Measurements from ENCODE around the gene ANO1. TPM values are rescaled to one million over a fixed set of nuclear protein-coding genes. Genes with fewer than 3 reads are reported as not detected.
A peak's percentile ranks its signal among the peaks of the same experiment; 100 is the strongest.

The ANO1 gene
- polyA plus RNA-seq, 2 of the 4 experiments (the other 2 are of a cell fraction), result 0.27 to 0.44 TPM

- TF ChIP-seq REST (IDR thresholded peaks at IDR 0.05) (no peak), ZFP36 (IDR thresholded peaks at IDR 0.05; ENCODE audit: borderline replicate concordance, partially characterized antibody) (no peak), E2F6 (IDR thresholded peaks at IDR 0.05; ENCODE audit: borderline replicate concordance, low read depth) (peak; percentile 56; the same call in 1 of the 2 replicates), GATA3 (IDR thresholded peaks at IDR 0.05; ENCODE audit: borderline replicate concordance) (peak; percentile 61; the same call in 1 of the 2 replicates), JUNB (IDR thresholded peaks at IDR 0.05) (no peak), HOXA7 (CRISPR knock-in tag; IDR thresholded peaks at IDR 0.05) (no peak), PHF8 (IDR thresholded peaks at IDR 0.05; ENCODE audit: borderline replicate concordance, low read depth) (no peak), KDM5A (IDR thresholded peaks at IDR 0.05) (no peak), ZSCAN20 (CRISPR knock-in tag; IDR thresholded peaks at IDR 0.05) (no peak), RFX5 (IDR thresholded peaks at IDR 0.05) (no peak), MAZ (IDR thresholded peaks at IDR 0.05; ENCODE audit: borderline replicate concordance, low read depth, low read length) (no peak), RAD21 (conservative IDR thresholded peaks at IDR 0.05 in 1 of 2, IDR thresholded peaks at IDR 0.05 in 1 of 2) (no peak), CEBPB (IDR thresholded peaks at IDR 0.05) (no peak), CBX8 (IDR thresholded peaks at IDR 0.05) (no peak), HES2 (IDR thresholded peaks at IDR 0.05) (no peak), FOSL2 (IDR thresholded peaks at IDR 0.05) (0 out of 2 replicates have a peak, but pooled peaks have one; percentile 11), FOSL2 (CRISPR knock-in tag; IDR thresholded peaks at IDR 0.05) (peak; percentile 80), HEYL (CRISPR knock-in tag; IDR thresholded peaks at IDR 0.05) (no peak)
Observed at GRCh38 chr11:70159627-70160570, 81.8 kb downstream of the ANO1 start (continued).

- TF ChIP-seq CBX2 (IDR thresholded peaks at IDR 0.05; ENCODE audit: borderline replicate concordance, low read depth) (no peak), ZFP36 (IDR thresholded peaks at IDR 0.05; ENCODE audit: borderline replicate concordance, partially characterized antibody) (peak; percentile 47), TP53 (CRISPR knock-in tag; IDR thresholded peaks at IDR 0.05) (no peak), HMGXB4 (CRISPR knock-in tag; IDR thresholded peaks at IDR 0.05; ENCODE audit: borderline replicate concordance) (no peak)
- Histone ChIP-seq H3K4me2 (no peak overlapping the region), H3K27ac (peak overlapping the region in 1 of 2 experiments; percentile 68; a peak in 3 of 6 replicates), H3K9me3 (no peaks in the 10 kb centered on the region), H3K4me3 (no peak overlapping the region), H3K4me1 (peaks cover 27% of the 10 kb centered on the region)
- CTCF ChIA-PET, result interaction anchor here (1.3 to 2.3 kb wide), 4 partner anchors 10 to 35 kb away, joined by 3 to 7 read pairs (median 4); no protein-coding TSS in a partner anchor
- FAIRE-seq (no peak), ATAC-seq (no peak), DNase-seq (ENCODE audit: low read depth in 1 of 2, low spot score in 1 of 2) (no peak)
- 96% methylated on average over 14 of the region's 17 CpGs for WGBS (ENCODE audit: missing lambda C conversion rate)
- POLR2A ChIA-PET, result no interaction called here
Observed at GRCh38 chr11:70161043-70161625, 83.0 kb downstream of the ANO1 start.

All from A549 (cell line).